Measurements from ENCODE around the gene DIAPH3. TPM values are rescaled to one million over a fixed set of nuclear protein-coding genes. Genes with fewer than 3 reads are reported as not detected.

DIAPH3 gene
- total RNA-seq, 5 donors from 2014 or later (not counting 1 experiment from before 2014, with no cell fraction given): 0.14 to 0.45 (median 0.30) TPM

- no peaks in the 10 kb centered on the region for H3K27me3 ChIP-seq (replicated peaks in 1 of 2; ENCODE audit: control insufficient read depth in 2 of 2, extremely low read depth in 1 of 2, insufficient read depth in 2 of 2, low read length in 1 of 2)
- no peaks in the 10 kb centered on the region for H3K9me3 ChIP-seq
- DNase-seq: peak in 1 of 35 experiments; percentile 3
- no peaks in the 10 kb centered on the region for H3K4me1 ChIP-seq (ENCODE audit: control insufficient read depth in 1 of 2, extremely low read depth in 1 of 2, insufficient read depth in 2 of 2, low read length in 2 of 2)
- ChIA-PET CTCF (interaction anchor here in 1 of 2 donors (0.5 to 0.6 kb wide), 2 partner anchors 28 to 1515 kb away, joined by 3 read pairs; no protein-coding TSS in a partner anchor), POLR2A (no interaction called here)
- H3K27ac ChIP-seq (ENCODE audit: low read length): no peak overlapping the region
- no peak overlapping the region for H3K4me3 ChIP-seq (ENCODE audit: control insufficient read depth in 1 of 2, extremely low read depth in 1 of 2, low read length in 1 of 2)
- WGBS (ENCODE audit: insufficient coverage): no CpG with 5 or more reads among the region's 1 CpG
- Mint-ChIP-seq H3K36me3 (no peaks in the 10 kb centered on the region), H3K9me3 (peaks cover 0 to 3% (median 0%) of the 10 kb centered on the region in 3 donors), H3K27me3 (no peaks in the 10 kb centered on the region), H3K27ac (no peak overlapping the region), H3K4me3 (no peak overlapping the region), H3K4me1 (no peaks in the 10 kb centered on the region)
- no peaks in the 10 kb centered on the region for H3K36me3 ChIP-seq (ENCODE audit: control insufficient read depth in 2 of 2, extremely low read depth in 1 of 2, insufficient read depth in 1 of 2, low read length in 1 of 2)
- ATAC-seq (replicated peaks in 1 of 4): no peak
Measured at GRCh38 chr13:59747529-59747928, 416.2 kb downstream of the DIAPH3 start.

GRCh38 chr13:59746291-59746962 is 417.3 kb downstream of the DIAPH3 start:
- Histone ChIP-seq H3K9me3 (no peaks in the 10 kb centered on the region), H3K4me3 (ENCODE audit: control insufficient read depth in 1 of 2, extremely low read depth in 1 of 2, low read length in 1 of 2) (no peak overlapping the region), H3K4me1 (ENCODE audit: control insufficient read depth in 1 of 2, extremely low read depth in 1 of 2, insufficient read depth in 2 of 2, low read length in 2 of 2) (no peaks in the 10 kb centered on the region), H3K27ac (ENCODE audit: low read length) (no peak overlapping the region), H3K36me3 (ENCODE audit: control insufficient read depth in 2 of 2, extremely low read depth in 1 of 2, insufficient read depth in 1 of 2, low read length in 1 of 2) (no peaks in the 10 kb centered on the region), H3K27me3 (replicated peaks in 1 of 2; ENCODE audit: control insufficient read depth in 2 of 2, extremely low read depth in 1 of 2, insufficient read depth in 2 of 2, low read length in 1 of 2) (no peaks in the 10 kb centered on the region)
- no peak overlapping the region for H3K4me3 Mint-ChIP-seq
- H3K36me3 Mint-ChIP-seq: no peaks in the 10 kb centered on the region
- no peaks in the 10 kb centered on the region for H3K4me1 Mint-ChIP-seq
- no CpG with 5 or more reads among the region's 5 CpGs for WGBS (ENCODE audit: insufficient coverage)
- DNase-seq (no peak), ATAC-seq (replicated peaks in 1 of 4) (no peak)
- CTCF ChIA-PET: interaction anchor here in 1 of 2 donors (0.6 to 1.0 kb wide), 3 partner anchors 66 to 1739 kb away, joined by 3 read pairs; no protein-coding TSS in a partner anchor
- POLR2A ChIA-PET: no interaction called here
- peaks cover 0 to 6% (median 0%) of the 10 kb centered on the region in 3 donors for H3K9me3 Mint-ChIP-seq
- H3K27ac Mint-ChIP-seq: no peak overlapping the region
- H3K27me3 Mint-ChIP-seq: no peaks in the 10 kb centered on the region

GRCh38 chr13:59745392-59745788 is 418.3 kb downstream of the DIAPH3 start:
- H3K4me3 Mint-ChIP-seq: no peak overlapping the region
- ChIA-PET CTCF (interaction anchor here in 1 of 2 donors (1.0 kb wide), 1 partner anchor 67 kb away, joined by 3 read pairs; no protein-coding TSS in a partner anchor), POLR2A (no interaction called here)
- DNase-seq: no peak
- no peak for ATAC-seq (replicated peaks in 1 of 4)
- Histone ChIP-seq H3K27ac (ENCODE audit: low read length) (no peak overlapping the region), H3K9me3 (no peaks in the 10 kb centered on the region), H3K4me1 (ENCODE audit: control insufficient read depth in 1 of 2, extremely low read depth in 1 of 2, insufficient read depth in 2 of 2, low read length in 2 of 2) (no peaks in the 10 kb centered on the region), H3K27me3 (replicated peaks in 1 of 2; ENCODE audit: control insufficient read depth in 2 of 2, extremely low read depth in 1 of 2, insufficient read depth in 2 of 2, low read length in 1 of 2) (no peaks in the 10 kb centered on the region), H3K4me3 (ENCODE audit: control insufficient read depth in 1 of 2, extremely low read depth in 1 of 2, low read length in 1 of 2) (no peak overlapping the region), H3K36me3 (ENCODE audit: control insufficient read depth in 2 of 2, extremely low read depth in 1 of 2, insufficient read depth in 1 of 2, low read length in 1 of 2) (no peaks in the 10 kb centered on the region)
- H3K27ac Mint-ChIP-seq: no peak overlapping the region
- no peaks in the 10 kb centered on the region for H3K4me1 Mint-ChIP-seq
- no peaks in the 10 kb centered on the region for H3K27me3 Mint-ChIP-seq
- no peaks in the 10 kb centered on the region for H3K36me3 Mint-ChIP-seq
- WGBS (ENCODE audit: insufficient coverage): no CpG with 5 or more reads among the region's 1 CpG
- peaks cover 0 to 6% (median 0%) of the 10 kb centered on the region in 3 donors for H3K9me3 Mint-ChIP-seq

GRCh38 chr13:59744747-59745391 is 418.9 kb downstream of the DIAPH3 start:
- POLR2A ChIA-PET: no interaction called here
- no peaks in the 10 kb centered on the region for H3K36me3 Mint-ChIP-seq
- peaks cover 0 to 6% (median 0%) of the 10 kb centered on the region in 3 donors for H3K9me3 Mint-ChIP-seq
- H3K27ac ChIP-seq (ENCODE audit: low read length): no peak overlapping the region
- no peak overlapping the region for H3K4me3 Mint-ChIP-seq
- no peaks in the 10 kb centered on the region for H3K27me3 Mint-ChIP-seq
- H3K27me3 ChIP-seq (replicated peaks in 1 of 2; ENCODE audit: control insufficient read depth in 2 of 2, extremely low read depth in 1 of 2, insufficient read depth in 2 of 2, low read length in 1 of 2): no peaks in the 10 kb centered on the region
- WGBS (ENCODE audit: insufficient coverage): 100% methylated on average over 1 of the region's 2 CpGs
- no peaks in the 10 kb centered on the region for H3K4me1 Mint-ChIP-seq
- H3K36me3 ChIP-seq (ENCODE audit: control insufficient read depth in 2 of 2, extremely low read depth in 1 of 2, insufficient read depth in 1 of 2, low read length in 1 of 2): no peaks in the 10 kb centered on the region
- ATAC-seq (replicated peaks in 1 of 4): no peak
- no peak overlapping the region for H3K27ac Mint-ChIP-seq
- CTCF ChIA-PET: no interaction called here
- no peaks in the 10 kb centered on the region for H3K4me1 ChIP-seq (ENCODE audit: control insufficient read depth in 1 of 2, extremely low read depth in 1 of 2, insufficient read depth in 2 of 2, low read length in 2 of 2)
- H3K9me3 ChIP-seq: no peaks in the 10 kb centered on the region
- DNase-seq: no peak
- H3K4me3 ChIP-seq (ENCODE audit: control insufficient read depth in 1 of 2, extremely low read depth in 1 of 2, low read length in 1 of 2): no peak overlapping the region

GRCh38 chr13:59743195-59743594 is 420.5 kb downstream of the DIAPH3 start:
- 75% methylated on average over 2 of the region's 3 CpGs for WGBS (ENCODE audit: insufficient coverage)
- Histone ChIP-seq H3K36me3 (ENCODE audit: control insufficient read depth in 2 of 2, extremely low read depth in 1 of 2, insufficient read depth in 1 of 2, low read length in 1 of 2) (no peaks in the 10 kb centered on the region), H3K4me3 (ENCODE audit: control insufficient read depth in 1 of 2, extremely low read depth in 1 of 2, low read length in 1 of 2) (no peak overlapping the region), H3K9me3 (no peaks in the 10 kb centered on the region), H3K27me3 (replicated peaks in 1 of 2; ENCODE audit: control insufficient read depth in 2 of 2, extremely low read depth in 1 of 2, insufficient read depth in 2 of 2, low read length in 1 of 2) (no peaks in the 10 kb centered on the region), H3K4me1 (ENCODE audit: control insufficient read depth in 1 of 2, extremely low read depth in 1 of 2, insufficient read depth in 2 of 2, low read length in 2 of 2) (no peaks in the 10 kb centered on the region), H3K27ac (ENCODE audit: low read length) (no peak overlapping the region)
- ATAC-seq (replicated peaks in 1 of 4): no peak
- POLR2A ChIA-PET: interaction anchor here in 1 of 2 donors (0.6 kb wide), 1 partner anchor 13 kb away, joined by 4 read pairs; no protein-coding TSS in a partner anchor
- H3K27me3 Mint-ChIP-seq: no peaks in the 10 kb centered on the region
- H3K36me3 Mint-ChIP-seq: no peaks in the 10 kb centered on the region
- CTCF ChIA-PET: no interaction called here
- no peak overlapping the region for H3K4me3 Mint-ChIP-seq
- no peak overlapping the region for H3K27ac Mint-ChIP-seq
- no peaks in the 10 kb centered on the region for H3K4me1 Mint-ChIP-seq
- peaks cover 0 to 6% (median 0%) of the 10 kb centered on the region in 3 donors for H3K9me3 Mint-ChIP-seq
- no peak for DNase-seq

DNA sequence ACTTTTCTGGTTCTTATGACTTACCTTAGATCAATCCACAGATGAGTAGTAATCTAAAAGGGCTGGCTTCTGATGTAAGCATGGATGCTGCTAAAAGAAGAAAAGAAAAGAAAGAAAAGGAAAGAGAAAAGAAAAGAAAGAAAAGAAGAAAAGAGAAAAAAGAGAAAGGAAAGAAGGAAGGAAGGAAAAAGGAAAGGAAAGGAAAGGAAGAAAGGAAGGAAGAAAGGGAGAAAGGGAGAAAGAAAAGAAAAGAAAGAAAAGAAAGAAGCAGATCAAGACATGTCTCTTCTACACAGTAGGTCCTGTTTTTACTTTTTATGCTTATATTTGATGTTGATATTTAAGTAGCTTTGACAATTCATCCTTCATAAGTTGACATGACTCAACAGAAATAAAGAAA is 421.3 kb downstream of the DIAPH3 start:
- ATAC-seq (replicated peaks in 1 of 4): no peak
- Mint-ChIP-seq H3K27me3 (no peaks in the 10 kb centered on the region), H3K27ac (no peak overlapping the region), H3K4me3 (no peak overlapping the region), H3K36me3 (no peaks in the 10 kb centered on the region), H3K4me1 (no peaks in the 10 kb centered on the region), H3K9me3 (peaks cover 0 to 6% (median 0%) of the 10 kb centered on the region in 3 donors)
- Histone ChIP-seq H3K4me1 (ENCODE audit: control insufficient read depth in 1 of 2, extremely low read depth in 1 of 2, insufficient read depth in 2 of 2, low read length in 2 of 2) (no peaks in the 10 kb centered on the region), H3K36me3 (ENCODE audit: control insufficient read depth in 2 of 2, extremely low read depth in 1 of 2, insufficient read depth in 1 of 2, low read length in 1 of 2) (no peaks in the 10 kb centered on the region), H3K27ac (ENCODE audit: low read length) (no peak overlapping the region), H3K4me3 (ENCODE audit: control insufficient read depth in 1 of 2, extremely low read depth in 1 of 2, low read length in 1 of 2) (no peak overlapping the region), H3K27me3 (replicated peaks in 1 of 2; ENCODE audit: control insufficient read depth in 2 of 2, extremely low read depth in 1 of 2, insufficient read depth in 2 of 2, low read length in 1 of 2) (no peaks in the 10 kb centered on the region), H3K9me3 (no peaks in the 10 kb centered on the region)
- POLR2A ChIA-PET: no interaction called here
- CTCF ChIA-PET: no interaction called here
- no peak for DNase-seq
